ENCODE measurements around the gene SERPINB8. TPM values are rescaled to one million over a fixed set of nuclear protein-coding genes. Genes with fewer than 3 reads are reported as not detected.
A peak's percentile ranks its signal among the peaks of the same experiment; 100 is the strongest.

SERPINB8 gene
- total RNA-seq, 2 experiments from 2014 or later, result 16.0 to 17.1 TPM

GRCh38 chr18:63947051-63947790 lies 22.7 kb upstream of the SERPINB8 start:
- H3K36me3 Mint-ChIP-seq (ENCODE audit: low read depth), result peaks cover 5% of the 10 kb centered on the region
- POLR2A ChIA-PET, result no interaction called here

GRCh38 chr18:63949068-63949737 lies 20.7 kb upstream of the SERPINB8 start, which contains the start of gene HMSD:
HMSD (plus strand) TSS chr18:63949301; CDS start chr18:63953456, 4,155 bp downstream.
- H3K4me3 Mint-ChIP-seq, result peak within 1 kb of the TSS; percentile 77
- H3K27me3 Mint-ChIP-seq, result peaks cover 27% of the 10 kb centered on the region
- DNase-seq, result peak; percentile 87
- peaks cover 43% of the 10 kb centered on the region for H3K4me1 Mint-ChIP-seq
- POLR2A ChIA-PET, result no interaction called here
- peak within 1 kb of the TSS; percentile 86 for H3K27ac Mint-ChIP-seq
- CTCF ChIA-PET, result interaction anchor here (0.8 kb wide), 1 partner anchor 47 kb away, joined by 3 read pairs; no protein-coding TSS in a partner anchor
- intact Hi-C loops (cut with DNase I, micrococcal nuclease), result loop anchor here in 1 of 2 experiments (5.0 kb wide), 1 partner anchor 67 kb away; no protein-coding TSS in a partner anchor
- peaks cover 5% of the 10 kb centered on the region for H3K9me3 Mint-ChIP-seq (ENCODE audit: low read depth)
- peak; percentile 87 for ATAC-seq
- H3K36me3 Mint-ChIP-seq (ENCODE audit: low read depth), result peaks cover 5% of the 10 kb centered on the region

More at GRCh38 chr18:63947051-63947790, 22.7 kb upstream of the SERPINB8 start:
- H3K27ac Mint-ChIP-seq, result no peak overlapping the region
- CTCF ChIA-PET, result interaction anchor here (0.6 to 1.0 kb wide), 2 partner anchors 14 to 435 kb away, joined by 3 read pairs; no protein-coding TSS in a partner anchor
- H3K4me3 Mint-ChIP-seq, result no peak overlapping the region
- ATAC-seq, result no peak
- H3K27me3 Mint-ChIP-seq, result peaks cover 44% of the 10 kb centered on the region
- intact Hi-C loops (cut with DNase I, micrococcal nuclease), result loop anchor here in 1 of 2 experiments (5.0 kb wide), 1 partner anchor 65 kb away; no protein-coding TSS in a partner anchor
- peaks cover 5% of the 10 kb centered on the region for H3K9me3 Mint-ChIP-seq (ENCODE audit: low read depth)
- DNase-seq, result no peak
- peaks cover 38% of the 10 kb centered on the region for H3K4me1 Mint-ChIP-seq

GRCh38 chr18:63951302-63951705 lies 18.6 kb upstream of the SERPINB8 start:
- peak; percentile 64 for DNase-seq
- CTCF ChIA-PET, result interaction anchor here (0.7 to 1.0 kb wide), 4 partner anchors 8 to 42 kb away, joined by 3 to 5 read pairs (median 4); no protein-coding TSS in a partner anchor
- Mint-ChIP-seq H3K27ac (peak overlapping the region; percentile 79), H3K27me3 (peaks cover 23% of the 10 kb centered on the region), H3K4me3 (peak overlapping the region; percentile 7), H3K4me1 (peaks cover 43% of the 10 kb centered on the region), H3K9me3 (ENCODE audit: low read depth) (peaks cover 5% of the 10 kb centered on the region), H3K36me3 (ENCODE audit: low read depth) (peaks cover 15% of the 10 kb centered on the region)
- intact Hi-C loops (cut with DNase I, micrococcal nuclease), result loop anchor here (1.0 to 2.0 kb wide), 6 partner anchors 11 to 791 kb away; partner anchors contain the start of gene SERPINB8 (in 1 of the 2)
- ATAC-seq, result peak; percentile 53
- POLR2A ChIA-PET, result interaction anchor here (1.0 kb wide), 1 partner anchor 19 kb away, joined by 5 read pairs; no protein-coding TSS in a partner anchor

GRCh38 chr18:63953811-63954210 lies 16.1 kb upstream of the SERPINB8 start:
- Mint-ChIP-seq H3K36me3 (ENCODE audit: low read depth) (peaks cover 15% of the 10 kb centered on the region), H3K4me1 (peaks cover 28% of the 10 kb centered on the region), H3K4me3 (no peak overlapping the region), H3K27me3 (peaks cover 18% of the 10 kb centered on the region), H3K9me3 (ENCODE audit: low read depth) (peaks cover 5% of the 10 kb centered on the region), H3K27ac (no peak overlapping the region)
- POLR2A ChIA-PET, result no interaction called here
- intact Hi-C loops (cut with DNase I, micrococcal nuclease), result no loop called here
- DNase-seq (no peak), ATAC-seq (no peak)
- CTCF ChIA-PET, result interaction anchor here (0.9 to 3.6 kb wide), 3 partner anchors 10 to 67 kb away, joined by 3 to 19 read pairs (median 3); partner anchors contain the start of gene SERPINB2

- DNase-seq, result no peak
- peaks cover 15% of the 10 kb centered on the region for H3K36me3 Mint-ChIP-seq (ENCODE audit: low read depth)
- H3K27ac Mint-ChIP-seq, result no peak overlapping the region
- peaks cover under 1% of the 10 kb centered on the region for H3K9me3 Mint-ChIP-seq (ENCODE audit: low read depth)
- intact Hi-C loops (cut with DNase I, micrococcal nuclease), result no loop called here
- ChIA-PET CTCF (no interaction called here), POLR2A (no interaction called here)
- H3K27me3 Mint-ChIP-seq, result peaks cover 29% of the 10 kb centered on the region
- ATAC-seq, result no peak
- peaks cover 8% of the 10 kb centered on the region for H3K4me1 Mint-ChIP-seq
- no peak overlapping the region for H3K4me3 Mint-ChIP-seq
These were observed 13.1 kb upstream of the SERPINB8 start for GRCh38 chr18:63956755-63957154.

- Mint-ChIP-seq H3K36me3 (ENCODE audit: low read depth) (peaks cover 6% of the 10 kb centered on the region), H3K4me3 (no peak overlapping the region), H3K27me3 (peaks cover 27% of the 10 kb centered on the region), H3K9me3 (ENCODE audit: low read depth) (no peaks in the 10 kb centered on the region), H3K27ac (no peak overlapping the region), H3K4me1 (peaks cover 7% of the 10 kb centered on the region)
- DNase-seq (no peak), ATAC-seq (no peak)
- POLR2A ChIA-PET, result no interaction called here
- CTCF ChIA-PET, result interaction anchor here (1.4 kb wide), 1 partner anchor 14 kb away, joined by 3 read pairs; no protein-coding TSS in a partner anchor
- intact Hi-C loops (cut with DNase I, micrococcal nuclease), result no loop called here
These were observed 9.0 kb upstream of the SERPINB8 start for GRCh38 chr18:63960891-63961290.

- ChIA-PET CTCF (interaction anchor here (1.0 to 1.4 kb wide), 2 partner anchors 14 to 61 kb away, joined by 3 read pairs; no protein-coding TSS in a partner anchor), POLR2A (no interaction called here)
- H3K27ac Mint-ChIP-seq, result no peak overlapping the region
- H3K4me1 Mint-ChIP-seq, result peaks cover 7% of the 10 kb centered on the region
- intact Hi-C loops (cut with DNase I, micrococcal nuclease), result no loop called here
- H3K9me3 Mint-ChIP-seq (ENCODE audit: low read depth), result no peaks in the 10 kb centered on the region
- peaks cover 24% of the 10 kb centered on the region for H3K27me3 Mint-ChIP-seq
- peaks cover 4% of the 10 kb centered on the region for H3K36me3 Mint-ChIP-seq (ENCODE audit: low read depth)
- H3K4me3 Mint-ChIP-seq, result no peak overlapping the region
- DNase-seq (no peak), ATAC-seq (no peak)
These were observed 8.4 kb upstream of the SERPINB8 start for GRCh38 chr18:63961435-63961980.

- no peak overlapping the region for H3K4me3 Mint-ChIP-seq
- intact Hi-C loops (cut with DNase I, micrococcal nuclease), result loop anchor here in 1 of 2 experiments (1.0 kb wide), 1 partner anchor 11 kb away; no protein-coding TSS in a partner anchor
- no peaks in the 10 kb centered on the region for H3K9me3 Mint-ChIP-seq (ENCODE audit: low read depth)
- ChIA-PET POLR2A (no interaction called here), CTCF (interaction anchor here (0.6 to 2.0 kb wide), 3 partner anchors 28 to 975 kb away, joined by 3 to 7 read pairs (median 3); no protein-coding TSS in a partner anchor)
- peaks cover 19% of the 10 kb centered on the region for H3K27me3 Mint-ChIP-seq
- peak; percentile 70 for ATAC-seq
- no peak for DNase-seq
- H3K4me1 Mint-ChIP-seq, result peaks cover 7% of the 10 kb centered on the region
- peaks cover 4% of the 10 kb centered on the region for H3K36me3 Mint-ChIP-seq (ENCODE audit: low read depth)
- H3K27ac Mint-ChIP-seq, result no peak overlapping the region
These were observed 7.7 kb upstream of the SERPINB8 start for GRCh38 chr18:63962137-63962536.

GRCh38 chr18:63963615-63964256 lies 6.1 kb upstream of the SERPINB8 start:
- H3K9me3 Mint-ChIP-seq (ENCODE audit: low read depth), result no peaks in the 10 kb centered on the region
- H3K27me3 Mint-ChIP-seq, result peaks cover 16% of the 10 kb centered on the region
- ChIA-PET CTCF (interaction anchor here (0.6 to 2.4 kb wide), 15 partner anchors 10 to 571 kb away, joined by 3 to 19 read pairs (median 5); no protein-coding TSS in a partner anchor), POLR2A (no interaction called here)
- H3K27ac Mint-ChIP-seq, result no peak overlapping the region
- intact Hi-C loops (cut with DNase I, micrococcal nuclease), result no loop called here
- ATAC-seq (peak; percentile 81), DNase-seq (peak; percentile 65)
- peaks cover 4% of the 10 kb centered on the region for H3K36me3 Mint-ChIP-seq (ENCODE audit: low read depth)
- peaks cover 7% of the 10 kb centered on the region for H3K4me1 Mint-ChIP-seq
- no peak overlapping the region for H3K4me3 Mint-ChIP-seq

GRCh38 chr18:63964908-63965307 lies 5.0 kb upstream of the SERPINB8 start:
- H3K9me3 Mint-ChIP-seq (ENCODE audit: low read depth), result no peaks in the 10 kb centered on the region
- no peak for DNase-seq
- ATAC-seq, result no peak
- no peak overlapping the region for H3K27ac Mint-ChIP-seq
- POLR2A ChIA-PET, result no interaction called here
- peaks cover 18% of the 10 kb centered on the region for H3K4me1 Mint-ChIP-seq
- peaks cover 4% of the 10 kb centered on the region for H3K36me3 Mint-ChIP-seq (ENCODE audit: low read depth)
- peaks cover 10% of the 10 kb centered on the region for H3K27me3 Mint-ChIP-seq
- intact Hi-C loops (cut with DNase I, micrococcal nuclease), result no loop called here
- H3K4me3 Mint-ChIP-seq, result no peak overlapping the region
- CTCF ChIA-PET, result interaction anchor here (0.9 to 2.4 kb wide), 4 partner anchors 11 to 29 kb away, joined by 3 to 15 read pairs (median 6); no protein-coding TSS in a partner anchor

Measured in activated CD4-positive, alpha-beta T cell treated with anti-CD3 and anti-CD28 coated beads for 36 hours (primary cell).